ENCODE measurements around the gene KCTD19. TPM values are rescaled to one million over a fixed set of nuclear protein-coding genes. Genes with fewer than 3 reads are reported as not detected.

Gene KCTD19
- total RNA-seq, 1 experiment from 2014 or later = not detected

DNA sequence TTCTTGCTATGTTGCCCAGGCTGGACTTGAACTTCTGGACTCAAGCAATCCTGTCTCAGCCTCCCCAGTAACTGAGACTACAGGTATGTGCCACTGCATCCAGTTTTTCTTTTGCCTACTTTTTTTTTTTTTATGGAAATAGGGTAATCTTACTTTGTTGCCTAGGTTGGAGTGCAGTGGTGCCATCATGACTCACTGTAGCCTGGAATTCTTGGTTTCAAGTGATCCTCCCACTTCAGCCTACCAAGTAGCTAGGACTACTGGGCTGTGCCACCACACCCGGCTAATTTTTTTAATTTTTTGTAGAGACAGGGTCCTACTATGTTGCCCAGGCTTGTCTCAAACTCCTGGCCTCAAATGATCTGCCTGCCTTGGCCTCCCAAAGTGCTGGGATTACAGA lies 10.1 kb upstream of the KCTD19 start:
- no peak overlapping the region for H3K4me2 ChIP-seq (ENCODE audit: low read depth, low read length, poor library complexity, severe bottlenecking)
- H4K20me1 ChIP-seq (ENCODE audit: insufficient read depth, low read depth, low read length) = no peaks in the 10 kb centered on the region
- H3K9me3 ChIP-seq (ENCODE audit: low read length) = no peaks in the 10 kb centered on the region
- H3K4me1 ChIP-seq (ENCODE audit: low read length) = 0 out of 2 replicates have a peak, but pooled peaks cover 2% of the 10 kb centered on the region
- H3K27me3 ChIP-seq (ENCODE audit: low read length) = no peaks in the 10 kb centered on the region
- H3K9me2 ChIP-seq (replicated peaks; ENCODE audit: insufficient read depth, low read length) = no peaks in the 10 kb centered on the region
- H3K27ac ChIP-seq (ENCODE audit: low read length) = no peak overlapping the region
- H2AFZ ChIP-seq (ENCODE audit: low read length) = no peak overlapping the region
- no peak overlapping the region for H3K4me3 ChIP-seq (ENCODE audit: low read length)
- DNase-seq = no peak
- H3K36me3 ChIP-seq (ENCODE audit: insufficient read depth, low read length) = no peaks in the 10 kb centered on the region
- no peaks in the 10 kb centered on the region for H3K79me2 ChIP-seq (ENCODE audit: low read length)
- no peak overlapping the region for H3K9ac ChIP-seq (ENCODE audit: low read length)

DNA sequence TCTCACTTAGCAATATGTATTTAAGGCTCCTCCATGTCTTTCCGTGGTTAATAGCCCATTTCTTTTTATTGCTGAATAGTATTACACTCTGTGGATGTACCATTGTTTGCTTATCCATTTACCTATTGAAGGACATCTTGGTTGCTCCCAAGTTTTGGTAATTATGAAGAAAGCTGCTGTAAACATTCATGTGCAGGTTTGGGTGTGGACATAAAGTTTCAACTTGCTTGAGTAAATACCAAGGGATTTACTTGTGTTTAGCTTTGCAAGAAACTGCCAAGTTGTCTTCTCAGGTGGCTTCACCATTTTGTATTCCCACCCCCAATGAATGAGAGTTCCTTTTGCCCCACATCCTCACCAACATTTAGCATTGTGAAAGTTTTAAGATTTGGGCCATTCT lies 9.6 kb upstream of the KCTD19 start:
- H3K9me3 ChIP-seq (ENCODE audit: low read length) = no peaks in the 10 kb centered on the region
- no peak overlapping the region for H2AFZ ChIP-seq (ENCODE audit: low read length)
- no peaks in the 10 kb centered on the region for H3K27me3 ChIP-seq (ENCODE audit: low read length)
- H3K9ac ChIP-seq (ENCODE audit: low read length) = no peak overlapping the region
- 0 out of 2 replicates have a peak, but pooled peaks cover 2% of the 10 kb centered on the region for H3K4me1 ChIP-seq (ENCODE audit: low read length)
- no peak overlapping the region for H3K4me3 ChIP-seq (ENCODE audit: low read length)
- no peaks in the 10 kb centered on the region for H3K9me2 ChIP-seq (replicated peaks; ENCODE audit: insufficient read depth, low read length)
- H4K20me1 ChIP-seq (ENCODE audit: insufficient read depth, low read depth, low read length) = no peaks in the 10 kb centered on the region
- DNase-seq = no peak
- no peaks in the 10 kb centered on the region for H3K79me2 ChIP-seq (ENCODE audit: low read length)
- no peak overlapping the region for H3K4me2 ChIP-seq (ENCODE audit: low read depth, low read length, poor library complexity, severe bottlenecking)
- no peak overlapping the region for H3K27ac ChIP-seq (ENCODE audit: low read length)
- H3K36me3 ChIP-seq (ENCODE audit: insufficient read depth, low read length) = no peaks in the 10 kb centered on the region

DNA sequence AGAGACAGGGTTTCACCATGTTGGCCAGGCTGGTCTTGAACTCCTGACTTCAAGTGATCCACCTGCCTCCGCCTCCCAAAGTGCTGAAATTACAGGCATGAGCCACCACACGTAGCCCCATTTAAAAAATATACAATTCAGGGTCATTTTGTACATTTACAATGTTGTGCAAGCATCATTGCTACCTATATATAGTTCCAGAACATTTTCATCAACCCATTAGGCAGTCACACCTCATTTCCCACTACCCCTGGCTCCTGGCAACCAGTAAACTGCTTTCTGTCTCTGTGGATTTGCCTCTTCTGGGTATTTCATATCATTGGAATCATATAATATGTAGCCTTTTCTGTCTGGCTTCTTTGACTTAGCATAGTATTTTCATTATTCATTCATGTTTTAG lies 6.8 kb upstream of the KCTD19 start:
- Histone ChIP-seq H4K20me1 (ENCODE audit: insufficient read depth, low read depth, low read length) (no peaks in the 10 kb centered on the region), H3K9ac (ENCODE audit: low read length) (no peak overlapping the region), H3K27ac (ENCODE audit: low read length) (no peak overlapping the region), H3K36me3 (ENCODE audit: insufficient read depth, low read length) (no peaks in the 10 kb centered on the region), H3K9me2 (replicated peaks; ENCODE audit: insufficient read depth, low read length) (no peaks in the 10 kb centered on the region), H3K27me3 (ENCODE audit: low read length) (no peaks in the 10 kb centered on the region), H2AFZ (ENCODE audit: low read length) (no peak overlapping the region), H3K9me3 (ENCODE audit: low read length) (no peaks in the 10 kb centered on the region), H3K4me3 (ENCODE audit: low read length) (no peak overlapping the region), H3K4me2 (ENCODE audit: low read depth, low read length, poor library complexity, severe bottlenecking) (no peak overlapping the region), H3K4me1 (ENCODE audit: low read length) (0 out of 2 replicates have a peak, but pooled peaks cover 2% of the 10 kb centered on the region), H3K79me2 (ENCODE audit: low read length) (no peaks in the 10 kb centered on the region)
- no peak for DNase-seq

DNA sequence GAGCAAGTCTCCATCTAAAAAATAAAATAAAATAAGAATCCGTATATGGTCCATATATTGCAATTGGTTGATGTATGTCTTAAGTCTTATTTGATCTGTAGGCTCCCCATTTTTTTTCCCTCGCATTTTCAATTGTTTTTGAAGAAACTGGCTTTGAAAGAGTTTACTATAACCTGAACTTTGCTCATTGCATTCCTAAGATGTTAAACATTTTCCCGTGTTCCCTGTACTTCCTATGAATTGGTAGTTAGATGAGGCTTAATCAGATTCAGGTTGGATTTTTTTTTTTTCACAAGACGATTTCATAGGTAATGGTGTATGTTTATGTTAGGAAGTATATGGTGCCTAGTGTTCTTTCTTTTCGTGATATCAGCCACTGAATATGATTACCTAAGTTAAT lies 3.4 kb upstream of the KCTD19 start:
- H3K4me2 ChIP-seq (ENCODE audit: low read depth, low read length, poor library complexity, severe bottlenecking) = no peak overlapping the region
- no peaks in the 10 kb centered on the region for H3K79me2 ChIP-seq (ENCODE audit: low read length)
- no peaks in the 10 kb centered on the region for H3K36me3 ChIP-seq (ENCODE audit: insufficient read depth, low read length)
- H3K9me3 ChIP-seq (ENCODE audit: low read length) = no peaks in the 10 kb centered on the region
- H3K4me1 ChIP-seq (ENCODE audit: low read length) = peaks cover 2% of the 10 kb centered on the region; the same call in 1 of the 2 replicates
- H3K27me3 ChIP-seq (ENCODE audit: low read length) = no peaks in the 10 kb centered on the region
- H2AFZ ChIP-seq (ENCODE audit: low read length) = no peak overlapping the region
- no peaks in the 10 kb centered on the region for H4K20me1 ChIP-seq (ENCODE audit: insufficient read depth, low read depth, low read length)
- no peak for DNase-seq
- no peak overlapping the region for H3K4me3 ChIP-seq (ENCODE audit: low read length)
- no peaks in the 10 kb centered on the region for H3K9me2 ChIP-seq (replicated peaks; ENCODE audit: insufficient read depth, low read length)
- H3K27ac ChIP-seq (ENCODE audit: low read length) = no peak overlapping the region
- no peak overlapping the region for H3K9ac ChIP-seq (ENCODE audit: low read length)

DNA sequence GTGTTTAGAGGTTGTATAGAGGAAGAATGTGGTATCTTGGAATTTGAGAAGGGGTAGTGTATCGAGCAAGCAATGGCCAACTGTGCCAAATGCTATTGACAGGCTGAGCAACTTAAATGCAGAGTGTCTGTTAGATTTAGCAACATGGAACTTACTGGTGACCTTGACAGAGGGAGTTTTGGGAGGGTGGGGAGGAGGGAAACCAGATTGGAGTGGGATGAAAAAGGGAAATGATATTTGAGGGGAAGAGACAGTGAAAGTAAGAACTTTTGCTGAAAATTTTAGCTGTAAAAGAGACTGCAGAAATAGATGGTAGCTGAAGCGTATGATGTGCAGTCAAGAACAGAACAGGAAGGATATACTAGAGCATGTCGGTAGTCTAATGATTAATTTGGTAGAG lies 1.2 kb upstream of the KCTD19 start:
- Histone ChIP-seq H3K79me2 (ENCODE audit: low read length) (no peaks in the 10 kb centered on the region), H3K27me3 (ENCODE audit: low read length) (no peaks in the 10 kb centered on the region), H3K9me3 (ENCODE audit: low read length) (no peaks in the 10 kb centered on the region), H3K36me3 (ENCODE audit: insufficient read depth, low read length) (no peaks in the 10 kb centered on the region), H4K20me1 (ENCODE audit: insufficient read depth, low read depth, low read length) (no peaks in the 10 kb centered on the region), H3K9ac (ENCODE audit: low read length) (no peak overlapping the region), H3K9me2 (replicated peaks; ENCODE audit: insufficient read depth, low read length) (no peaks in the 10 kb centered on the region), H3K4me2 (ENCODE audit: low read depth, low read length, poor library complexity, severe bottlenecking) (no peak overlapping the region), H3K4me3 (ENCODE audit: low read length) (no peak overlapping the region), H3K4me1 (ENCODE audit: low read length) (peaks cover 6% of the 10 kb centered on the region), H3K27ac (ENCODE audit: low read length) (no peak overlapping the region), H2AFZ (ENCODE audit: low read length) (no peak overlapping the region)
- DNase-seq = no peak

DNA sequence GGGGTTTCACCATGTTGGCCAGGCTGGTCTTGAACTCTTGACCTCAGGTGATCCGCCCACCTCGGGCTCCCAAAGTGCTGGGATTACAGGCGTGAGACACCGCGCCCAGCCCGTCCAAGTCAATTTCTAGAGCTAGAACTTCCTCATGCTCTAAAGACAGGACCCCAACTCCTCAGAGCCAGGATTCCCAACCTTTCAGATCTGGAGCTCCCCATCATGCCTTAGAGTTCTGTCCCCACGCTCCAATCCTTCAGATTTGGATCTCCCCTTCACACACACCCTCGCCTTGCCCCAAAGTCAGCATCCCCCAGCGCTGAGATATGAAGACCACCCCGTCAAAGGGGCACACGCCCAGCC lies 448 bp downstream of the KCTD19 start:
- Histone ChIP-seq H3K4me1 (ENCODE audit: low read length) (peaks cover 6% of the 10 kb centered on the region), H3K4me3 (ENCODE audit: low read length) (no peak overlapping the region), H2AFZ (ENCODE audit: low read length) (no peak overlapping the region), H3K4me2 (ENCODE audit: low read depth, low read length, poor library complexity, severe bottlenecking) (no peak overlapping the region), H3K9ac (ENCODE audit: low read length) (no peak overlapping the region), H3K36me3 (ENCODE audit: insufficient read depth, low read length) (no peaks in the 10 kb centered on the region), H3K27me3 (ENCODE audit: low read length) (no peaks in the 10 kb centered on the region), H3K27ac (ENCODE audit: low read length) (no peak overlapping the region), H4K20me1 (ENCODE audit: insufficient read depth, low read depth, low read length) (no peaks in the 10 kb centered on the region), H3K9me3 (ENCODE audit: low read length) (no peaks in the 10 kb centered on the region), H3K9me2 (replicated peaks; ENCODE audit: insufficient read depth, low read length) (no peaks in the 10 kb centered on the region), H3K79me2 (ENCODE audit: low read length) (no peaks in the 10 kb centered on the region)
- no peak for DNase-seq

DNA sequence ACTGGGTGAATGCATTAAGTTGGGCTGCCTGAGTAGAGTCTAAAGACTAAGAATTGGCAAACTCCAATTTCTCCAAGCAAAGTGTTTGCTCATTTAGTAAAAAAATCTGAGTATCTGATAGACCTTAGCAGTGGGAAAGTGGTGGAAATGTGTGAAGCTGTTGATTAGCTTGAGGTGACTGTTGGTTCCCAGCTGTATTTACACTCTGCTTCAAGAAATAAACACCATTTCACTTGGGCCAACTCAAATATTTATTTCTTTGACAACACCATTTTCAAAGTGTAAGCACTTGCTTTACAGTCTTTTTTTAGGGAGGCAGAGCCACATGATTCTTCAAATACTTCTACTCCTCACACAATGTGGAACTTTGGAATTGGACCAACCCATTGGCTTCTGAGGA lies 8.7 kb downstream of the KCTD19 start:
- Histone ChIP-seq H3K4me1 (ENCODE audit: low read length) (no peaks in the 10 kb centered on the region), H3K27me3 (ENCODE audit: low read length) (no peaks in the 10 kb centered on the region), H3K4me3 (ENCODE audit: low read length) (no peak overlapping the region), H3K4me2 (ENCODE audit: low read depth, low read length, poor library complexity, severe bottlenecking) (no peak overlapping the region), H3K27ac (ENCODE audit: low read length) (no peak overlapping the region), H3K79me2 (ENCODE audit: low read length) (no peaks in the 10 kb centered on the region), H3K9me3 (ENCODE audit: low read length) (no peaks in the 10 kb centered on the region), H3K9ac (ENCODE audit: low read length) (no peak overlapping the region), H3K36me3 (ENCODE audit: insufficient read depth, low read length) (no peaks in the 10 kb centered on the region), H3K9me2 (replicated peaks; ENCODE audit: insufficient read depth, low read length) (no peaks in the 10 kb centered on the region), H4K20me1 (ENCODE audit: insufficient read depth, low read depth, low read length) (no peaks in the 10 kb centered on the region), H2AFZ (ENCODE audit: low read length) (no peak overlapping the region)
- no peak for DNase-seq

DNA sequence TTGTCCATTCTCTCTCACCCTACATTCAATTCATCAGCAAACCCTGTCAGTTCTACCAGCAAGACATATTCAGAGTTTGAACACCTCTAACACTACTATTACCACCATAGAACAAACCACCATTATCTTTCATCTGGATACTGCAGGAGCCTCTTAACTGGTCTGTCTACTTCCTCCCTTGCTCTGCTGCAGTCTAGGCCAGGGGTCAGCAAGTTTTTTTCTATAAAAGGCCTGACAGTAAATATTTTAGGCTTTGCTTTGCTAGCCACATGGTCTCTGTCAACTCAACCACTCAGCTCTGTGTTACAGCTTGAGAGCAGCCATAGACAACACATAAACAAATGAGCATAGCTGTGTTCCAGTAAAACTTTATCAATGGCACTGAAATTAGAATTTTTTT lies 13.8 kb downstream of the KCTD19 start:
- no peaks in the 10 kb centered on the region for H3K4me1 ChIP-seq (ENCODE audit: low read length)
- H3K4me3 ChIP-seq (ENCODE audit: low read length) = no peak overlapping the region
- H3K36me3 ChIP-seq (ENCODE audit: insufficient read depth, low read length) = no peaks in the 10 kb centered on the region
- H3K27me3 ChIP-seq (ENCODE audit: low read length) = no peaks in the 10 kb centered on the region
- no peaks in the 10 kb centered on the region for H3K79me2 ChIP-seq (ENCODE audit: low read length)
- no peak overlapping the region for H3K4me2 ChIP-seq (ENCODE audit: low read depth, low read length, poor library complexity, severe bottlenecking)
- H4K20me1 ChIP-seq (ENCODE audit: insufficient read depth, low read depth, low read length) = no peaks in the 10 kb centered on the region
- no peak for DNase-seq
- H3K27ac ChIP-seq (ENCODE audit: low read length) = no peak overlapping the region
- H3K9me3 ChIP-seq (ENCODE audit: low read length) = no peaks in the 10 kb centered on the region
- H3K9me2 ChIP-seq (replicated peaks; ENCODE audit: insufficient read depth, low read length) = no peaks in the 10 kb centered on the region
- H2AFZ ChIP-seq (ENCODE audit: low read length) = no peak overlapping the region
- no peak overlapping the region for H3K9ac ChIP-seq (ENCODE audit: low read length)

Measured in Karpas-422 (cell line).